HG02763 (cell line): Measurements from ENCODE around the gene NAPG.
"Not testable (repeated sequence)": the region's sequence is repeated elsewhere in the genome, so short reads cannot be mapped to it uniquely, and the experiment has no call there.

ENCODE experiments used
- ATAC-seq: cut with Tn5 transposase; IDR thresholded peaks from one replicate; pipeline ENCODE4 v1.9.1; 2021; ENCODE audit warnings: mild to moderate bottlenecking, moderate library complexity; ENCODE audit not compliant: unreplicated experiment

NAPG gene

DNA sequence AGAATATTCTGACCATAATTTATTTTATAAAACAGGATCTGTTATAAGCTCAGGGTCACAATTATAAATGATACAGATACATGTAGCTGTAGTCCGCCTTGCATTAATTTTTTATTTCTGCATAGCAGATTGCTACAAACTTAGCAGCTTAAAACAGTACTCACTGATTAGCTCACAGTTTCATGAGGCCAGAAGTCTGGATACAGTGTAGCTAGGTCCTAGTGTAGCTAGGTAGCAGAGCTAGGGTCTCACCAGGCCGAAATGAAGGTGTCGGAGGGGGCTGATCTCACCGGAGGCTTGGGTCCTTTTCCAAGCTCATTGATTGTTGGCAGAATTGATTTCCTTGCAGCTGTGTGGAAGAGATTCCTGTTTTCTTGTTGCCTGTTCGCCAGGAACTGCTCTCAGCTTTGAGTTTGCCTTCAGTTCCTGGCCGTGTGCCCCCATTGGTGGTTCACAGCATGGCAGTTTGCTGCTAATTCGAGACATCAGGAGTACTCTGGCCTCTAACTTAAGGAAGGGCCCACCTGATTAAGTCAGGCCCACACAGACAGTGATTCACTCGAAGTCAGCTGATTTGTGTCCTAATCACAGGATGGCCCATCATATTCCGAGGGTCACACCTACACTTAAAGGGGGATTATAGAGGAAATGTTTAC lies 18.4 kb downstream of the NAPG start:
- no peak for ATAC-seq

DNA sequence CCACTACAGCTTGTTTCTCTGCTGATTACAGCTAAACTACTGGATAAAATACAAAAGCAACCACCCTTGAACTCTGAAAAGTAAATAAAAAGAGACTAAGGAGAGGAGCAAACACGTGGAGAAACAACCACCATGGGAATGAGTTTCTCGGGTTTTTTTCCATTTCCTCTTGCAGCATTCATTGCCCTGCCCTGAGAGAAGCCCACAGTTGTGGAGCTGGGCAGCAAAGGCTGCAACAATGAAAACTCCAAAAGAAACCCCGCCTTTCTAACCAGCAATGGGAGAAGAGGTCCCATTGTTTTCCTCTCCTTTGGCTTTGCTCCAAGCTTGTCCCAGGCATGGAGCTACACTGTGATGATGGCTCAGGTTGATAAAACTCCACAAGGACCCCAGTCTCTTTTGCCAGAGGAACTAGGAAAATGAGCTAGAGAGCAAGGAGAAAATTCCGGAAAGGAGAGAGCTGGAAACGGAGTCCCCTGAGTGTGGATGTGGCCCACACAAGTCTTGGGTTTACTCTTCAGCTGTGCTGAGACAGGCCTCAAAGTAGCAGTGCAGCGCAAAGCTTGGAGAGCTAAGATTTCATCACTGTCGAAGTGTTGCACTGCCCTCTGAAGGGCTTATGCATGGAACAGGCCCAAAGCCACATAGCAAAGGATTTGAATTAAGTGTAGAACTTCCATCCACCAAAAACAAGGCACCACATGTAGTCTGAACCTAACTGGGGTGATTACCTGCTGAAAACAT lies 20.9 kb downstream of the NAPG start:
- ATAC-seq, result no peak

DNA sequence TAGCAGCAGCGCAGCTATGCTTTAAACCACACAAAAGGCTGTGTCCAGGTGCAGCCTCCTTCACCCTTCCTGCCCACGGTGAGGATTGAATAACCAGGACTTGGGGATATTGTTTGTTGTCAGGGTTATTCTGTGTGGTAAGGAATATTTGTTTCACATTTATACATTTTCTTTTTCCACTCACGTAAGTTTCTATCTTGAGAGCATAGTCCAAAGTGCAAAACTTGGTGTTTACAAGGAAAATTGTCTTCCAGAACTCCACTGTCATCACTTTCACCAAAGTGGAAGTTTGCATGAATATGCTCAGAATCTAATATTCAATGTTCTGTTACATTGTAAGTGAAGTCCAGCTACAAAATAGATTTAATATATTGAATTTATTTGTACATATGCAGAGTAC lies 26.4 kb downstream of the NAPG start:
- no peak for ATAC-seq

DNA sequence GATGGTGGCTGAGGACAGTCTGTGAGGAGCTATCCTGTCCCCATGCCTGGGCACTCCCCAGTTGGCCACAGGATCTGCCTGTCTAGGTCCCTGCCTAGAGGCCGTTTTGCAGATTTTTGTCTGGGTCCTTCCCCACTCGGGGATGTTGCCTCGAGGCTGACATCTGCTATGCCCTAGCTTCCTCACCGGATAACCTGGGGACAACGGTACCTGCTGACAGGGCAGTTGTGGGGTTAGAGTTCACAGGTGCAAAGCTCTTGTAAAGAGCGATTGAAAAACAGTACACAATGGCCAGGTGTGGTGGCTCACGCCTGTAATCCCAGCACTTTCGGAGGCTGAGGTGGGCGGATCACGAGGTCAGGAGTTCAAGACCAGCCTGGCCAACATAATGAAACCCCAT lies 30.4 kb downstream of the NAPG start:
- not testable (repeated sequence) for ATAC-seq

DNA sequence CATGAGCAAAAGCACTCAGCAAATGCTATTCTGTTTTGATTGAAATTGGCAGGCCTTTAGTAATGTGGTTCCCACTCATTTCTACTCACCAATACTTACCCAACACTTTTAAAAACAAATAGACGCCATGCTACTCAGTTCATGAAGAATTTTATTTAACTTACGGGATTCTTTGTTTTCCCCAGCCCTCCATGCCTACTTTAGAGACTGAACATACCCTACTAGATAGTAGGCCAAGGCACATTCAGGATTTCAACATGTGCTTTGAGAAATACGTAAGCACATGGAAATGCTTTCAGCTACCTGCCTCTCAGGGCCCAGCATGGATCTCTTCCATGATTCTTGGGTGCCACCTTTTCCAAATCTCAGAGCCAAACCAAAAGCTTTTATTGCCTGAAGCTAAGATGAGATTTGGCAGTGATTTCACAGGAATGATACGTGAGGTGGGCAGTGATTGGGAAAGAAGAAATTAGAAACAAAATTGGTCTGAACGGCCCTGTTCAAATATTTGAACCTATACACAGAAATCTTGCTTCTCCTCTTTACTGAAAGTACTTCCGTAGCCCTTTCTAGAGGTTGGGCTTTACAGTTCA lies 31.4 kb downstream of the NAPG start:
- ATAC-seq, result no peak

DNA sequence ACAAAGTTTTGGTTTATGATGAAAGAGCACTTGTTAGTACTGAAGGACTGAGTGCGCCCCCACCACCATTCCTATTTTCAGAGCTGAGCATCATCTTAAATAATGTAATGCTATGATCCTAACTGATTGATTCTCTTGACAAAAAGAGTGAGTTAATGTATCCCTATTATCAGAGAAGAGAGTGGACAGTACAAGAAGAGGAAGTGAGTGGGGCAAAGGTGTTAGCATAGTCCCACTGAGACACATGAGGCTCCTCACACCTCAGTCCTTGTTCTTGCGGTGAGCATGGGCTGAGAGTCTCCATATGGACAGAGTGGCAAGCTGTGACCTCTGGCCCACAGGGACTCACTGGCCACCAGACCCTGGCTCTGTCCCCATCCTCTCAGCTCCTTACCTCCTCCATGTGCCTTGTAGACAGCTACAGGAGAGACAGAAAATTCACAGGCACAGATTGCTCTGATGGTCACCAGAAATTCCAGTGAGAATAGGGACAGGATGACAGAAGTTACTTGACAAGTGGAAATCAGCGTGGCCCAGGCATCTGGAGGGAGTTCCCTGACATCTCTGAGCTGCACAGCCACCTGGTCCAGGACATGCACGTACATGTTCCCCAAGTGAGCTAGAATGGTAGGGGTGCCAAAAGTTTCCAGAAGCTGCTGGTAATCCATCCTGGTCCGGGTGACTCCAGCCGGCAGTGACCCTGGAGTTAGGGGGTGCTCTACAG lies 32.6 kb downstream of the NAPG start:
- no peak for ATAC-seq

DNA sequence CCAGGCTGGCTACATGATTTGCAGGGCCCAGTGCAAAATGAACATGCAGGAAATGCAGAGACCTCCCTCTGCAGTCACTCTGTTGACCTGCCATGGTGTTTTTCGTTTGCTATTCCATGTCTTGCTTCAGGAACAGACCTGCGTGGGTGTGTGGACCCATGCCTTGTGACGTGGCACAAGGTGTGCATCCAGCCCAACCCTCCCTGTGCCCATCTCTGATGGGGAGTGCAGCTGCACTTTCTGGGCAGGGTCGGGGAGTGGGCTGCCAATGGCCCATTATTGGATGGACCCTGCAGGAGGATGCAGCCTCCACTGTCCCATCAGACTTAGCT lies 33.1 kb downstream of the NAPG start:
- no peak for ATAC-seq

DNA sequence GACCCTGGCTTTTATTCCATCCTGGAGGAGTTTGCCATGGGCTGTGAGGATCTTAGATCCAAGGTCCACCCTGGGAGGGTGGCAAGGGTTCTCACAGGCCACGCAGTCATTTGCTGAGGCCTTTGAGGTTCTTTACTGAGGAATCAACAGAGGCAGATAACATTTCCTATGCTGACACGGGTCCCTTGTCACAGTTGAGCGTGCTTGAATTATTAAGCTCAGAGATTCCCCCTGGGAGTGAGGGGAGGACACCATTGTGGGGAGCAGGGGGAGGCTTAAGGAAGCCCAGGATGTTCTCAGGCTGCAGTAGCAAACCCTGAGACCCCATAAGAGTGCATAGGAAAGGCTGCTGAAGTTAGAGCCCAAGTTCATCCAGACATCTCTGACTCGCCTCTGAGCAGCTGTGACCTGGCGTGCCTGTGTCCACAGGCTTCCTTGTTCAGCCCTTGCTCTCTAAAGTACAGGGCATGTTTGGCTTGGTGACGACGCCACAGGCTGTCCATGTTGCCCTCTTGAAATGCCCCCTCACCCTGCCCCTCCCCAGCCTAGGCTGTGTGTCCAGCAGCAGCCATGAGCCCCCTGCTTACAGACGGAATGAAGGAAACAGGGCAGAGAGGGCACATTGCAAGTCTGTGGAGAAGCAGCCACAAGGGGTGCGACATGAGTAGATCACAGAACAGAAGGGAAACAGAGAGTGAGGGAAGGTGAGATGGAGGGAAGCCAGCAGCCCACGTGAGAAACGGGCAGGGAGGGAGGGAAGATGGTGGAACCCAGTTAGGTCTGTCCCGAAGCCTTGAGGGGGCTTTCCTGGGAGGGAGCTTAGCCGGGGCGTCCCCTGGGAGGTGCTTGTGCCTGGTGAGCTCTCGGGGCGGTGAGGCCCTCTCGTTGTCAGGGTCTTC lies 34.0 kb downstream of the NAPG start:
- peak; percentile 55 for ATAC-seq

DNA sequence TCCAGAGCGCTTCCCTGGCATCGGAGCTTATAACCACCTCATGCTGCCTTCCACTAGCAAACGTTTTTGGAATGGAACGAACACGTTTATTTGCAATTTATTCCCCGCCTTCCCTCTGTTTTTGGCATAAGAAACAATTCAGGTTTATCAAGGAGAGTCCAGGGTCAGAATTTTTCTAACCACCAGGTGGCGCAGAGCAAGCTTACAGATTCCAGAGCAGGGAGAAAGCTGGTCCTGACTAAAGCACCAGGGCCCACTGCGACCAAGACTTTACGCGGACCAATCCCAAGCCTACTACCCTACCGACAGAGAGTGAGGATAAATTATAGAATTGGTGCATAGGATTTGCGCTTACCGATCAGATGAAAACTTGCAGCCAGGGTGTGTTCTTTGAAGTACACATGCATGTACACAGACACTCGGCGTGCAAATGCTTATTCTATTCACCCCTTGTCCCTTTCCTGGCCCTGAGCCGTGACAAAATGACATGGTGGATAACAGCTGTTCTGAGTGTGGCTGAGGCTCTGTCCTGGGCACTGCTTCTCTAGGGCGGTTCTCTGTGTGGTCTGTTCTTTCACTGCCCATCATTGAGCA lies 34.7 kb downstream of the NAPG start:
- peak; percentile 63 for ATAC-seq

DNA sequence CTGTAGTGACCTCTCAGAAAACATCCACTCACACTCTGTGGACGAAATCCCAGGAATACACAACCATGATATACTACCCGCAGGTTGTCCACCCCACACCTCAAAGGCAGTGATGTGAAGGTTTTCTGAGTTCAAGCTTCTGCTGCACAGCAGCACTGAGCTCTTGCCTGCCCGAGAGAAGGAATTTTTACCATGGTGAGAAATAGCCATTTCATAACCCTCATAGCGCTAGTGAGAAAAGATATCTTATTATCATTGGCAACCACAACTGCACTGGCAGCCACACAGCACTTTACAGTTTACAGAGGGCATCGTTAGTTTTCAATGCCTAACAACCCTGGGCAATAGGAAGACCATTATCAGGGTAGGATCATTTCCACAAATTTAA lies 36.9 kb downstream of the NAPG start:
- ATAC-seq, result no peak

DNA sequence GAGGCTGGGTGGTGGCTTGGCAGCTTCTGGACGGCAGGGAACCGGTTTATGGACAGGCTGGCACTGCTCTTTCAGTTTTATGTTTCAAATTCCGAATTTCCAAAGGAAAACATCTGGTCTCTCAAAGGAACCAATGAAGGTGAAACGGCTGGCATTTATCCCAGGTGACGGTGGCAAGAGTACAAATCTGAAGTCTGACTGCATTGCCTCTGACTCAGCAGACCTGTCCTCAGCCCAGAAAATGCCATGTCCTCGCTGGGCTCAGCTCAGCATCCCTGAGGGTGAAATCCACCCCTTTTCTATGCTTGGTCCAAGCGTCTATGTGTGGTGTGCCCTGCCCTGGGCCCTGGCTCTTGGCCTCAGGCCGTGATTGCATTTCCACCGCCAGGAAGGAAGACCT lies 38.1 kb downstream of the NAPG start:
- ATAC-seq, result no peak

DNA sequence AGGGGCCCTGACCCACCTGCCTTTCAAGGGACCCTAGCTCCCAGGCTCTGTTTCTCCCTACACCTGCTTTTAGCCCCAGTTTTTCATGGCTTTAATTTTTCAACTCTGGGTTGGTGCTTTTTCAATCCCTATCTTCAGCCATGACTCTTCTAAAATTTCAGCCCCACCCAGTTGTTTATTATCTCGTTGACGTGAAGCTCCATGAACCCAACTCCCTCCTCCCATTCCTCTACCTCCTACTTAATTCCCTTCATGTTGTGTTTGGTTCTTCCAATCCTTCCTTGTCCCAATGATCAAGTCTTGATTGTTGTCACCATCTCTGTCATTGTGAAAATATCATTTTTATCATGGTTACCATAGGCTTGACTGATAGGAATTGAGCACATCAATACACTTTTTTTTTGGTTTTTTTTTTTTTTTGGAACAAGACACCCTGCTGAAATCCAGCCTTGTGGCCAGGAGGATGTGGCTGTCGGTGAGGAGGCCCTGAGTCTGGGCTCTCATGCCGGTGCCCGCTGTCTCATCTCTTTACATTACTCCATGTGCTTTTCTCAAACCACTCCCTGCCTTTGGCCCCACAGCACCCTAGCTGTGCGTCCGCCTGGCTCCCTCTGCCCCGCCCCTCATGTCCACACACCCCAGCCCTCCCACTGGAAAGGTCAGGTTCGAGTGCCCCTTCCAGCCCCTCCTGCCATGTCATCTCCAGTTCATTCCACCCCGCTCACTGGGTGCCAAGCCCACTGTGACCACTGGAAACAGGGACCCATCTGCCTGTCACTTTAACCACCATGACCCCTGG lies 39.3 kb downstream of the NAPG start:
- ATAC-seq, result no peak

DNA sequence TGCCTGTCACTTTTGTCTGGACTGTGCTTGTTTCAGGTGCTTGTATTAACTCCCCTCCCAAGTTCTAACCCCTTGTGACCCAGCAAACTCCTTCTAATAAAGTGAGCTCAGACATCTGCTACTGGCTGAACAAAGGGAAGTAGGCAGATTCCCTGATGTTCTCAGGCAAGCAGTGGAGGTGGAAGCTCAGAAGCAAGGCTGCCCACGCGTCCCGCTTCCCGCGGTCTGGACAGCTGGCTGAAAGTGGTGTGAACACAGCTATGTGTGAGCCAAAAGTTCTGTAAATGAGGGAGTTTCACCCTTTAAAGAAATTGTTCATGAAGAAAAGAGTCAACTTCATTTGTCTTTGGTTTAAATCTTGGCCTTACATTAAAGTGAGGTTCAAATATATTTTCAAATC lies 40.0 kb downstream of the NAPG start:
- ATAC-seq, result no peak

DNA sequence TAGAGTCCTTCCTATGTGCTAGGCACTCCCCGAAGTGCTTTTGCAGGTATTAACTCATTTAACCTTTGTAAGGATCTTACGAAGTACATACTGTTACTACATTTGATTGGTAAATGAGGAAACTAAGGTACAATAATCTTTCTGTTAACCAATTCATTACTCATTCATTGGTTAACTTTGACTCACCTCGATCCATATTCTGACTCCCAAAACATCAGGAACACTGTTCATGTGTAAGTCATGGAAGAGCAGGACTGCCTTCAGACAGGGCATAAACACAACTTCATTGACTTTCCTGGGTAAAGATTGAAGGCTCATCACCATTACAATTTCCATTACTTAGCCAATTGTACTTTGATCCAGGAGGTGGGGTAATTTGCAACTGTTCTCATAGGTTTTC lies 40.6 kb downstream of the NAPG start:
- no peak for ATAC-seq

DNA sequence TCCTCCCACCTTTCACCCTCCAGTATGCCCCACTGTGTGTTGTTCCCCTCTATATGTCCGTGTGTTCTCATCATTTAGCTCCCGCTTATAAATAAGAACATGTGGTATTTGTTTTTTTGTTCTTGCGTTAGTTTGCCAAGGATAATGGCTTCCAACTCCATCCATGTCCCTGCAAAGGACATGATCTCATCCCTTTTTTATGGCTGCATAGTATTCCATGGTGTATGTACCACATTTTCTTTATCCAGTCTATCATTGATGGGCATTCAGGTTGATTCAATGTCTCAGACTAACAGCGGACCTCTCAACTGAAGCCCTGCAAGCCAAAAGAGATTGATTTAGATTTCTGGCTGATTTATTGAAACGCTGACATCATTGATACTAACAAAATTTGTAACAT lies 44.1 kb downstream of the NAPG start:
- not testable (repeated sequence) for ATAC-seq

DNA sequence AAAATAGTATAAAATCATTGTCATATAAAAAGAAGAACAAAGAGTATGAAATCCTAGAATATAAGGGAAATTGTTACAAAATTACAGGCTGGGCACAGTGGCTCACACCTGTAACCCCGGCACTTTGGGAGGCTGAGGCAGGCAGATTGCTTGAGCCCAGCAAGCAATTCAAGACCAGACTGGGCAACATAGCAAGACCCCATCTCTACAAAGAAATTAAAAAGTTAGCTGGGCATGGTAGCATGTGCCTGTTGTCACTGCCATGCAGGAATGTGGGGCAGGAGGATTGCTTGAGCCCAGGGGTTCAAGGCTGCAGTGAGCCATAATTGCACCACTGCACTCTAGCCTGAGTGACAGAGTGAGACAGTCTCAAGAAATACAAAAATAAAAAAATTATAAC lies 44.8 kb downstream of the NAPG start:
- no peak for ATAC-seq

DNA sequence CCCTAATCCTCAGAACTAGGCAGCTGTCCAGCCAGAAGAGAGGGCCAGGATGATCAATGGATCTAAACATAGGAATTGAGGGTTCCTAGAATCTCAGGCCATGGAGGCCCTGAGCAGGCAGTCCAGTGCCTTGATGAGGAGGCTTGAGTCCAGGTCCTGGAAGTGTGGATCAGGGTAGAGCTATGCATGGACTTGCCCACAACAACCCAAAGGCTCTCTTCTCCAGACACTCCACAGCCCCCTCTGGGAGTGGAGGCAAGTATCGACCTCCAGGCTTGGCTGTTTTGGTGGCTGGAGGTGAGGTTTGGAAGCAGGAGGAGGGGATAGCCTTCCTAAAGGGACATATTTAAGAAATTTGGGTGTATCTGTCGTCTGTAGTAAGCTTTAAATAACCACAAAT lies 45.7 kb downstream of the NAPG start:
- no peak for ATAC-seq

DNA sequence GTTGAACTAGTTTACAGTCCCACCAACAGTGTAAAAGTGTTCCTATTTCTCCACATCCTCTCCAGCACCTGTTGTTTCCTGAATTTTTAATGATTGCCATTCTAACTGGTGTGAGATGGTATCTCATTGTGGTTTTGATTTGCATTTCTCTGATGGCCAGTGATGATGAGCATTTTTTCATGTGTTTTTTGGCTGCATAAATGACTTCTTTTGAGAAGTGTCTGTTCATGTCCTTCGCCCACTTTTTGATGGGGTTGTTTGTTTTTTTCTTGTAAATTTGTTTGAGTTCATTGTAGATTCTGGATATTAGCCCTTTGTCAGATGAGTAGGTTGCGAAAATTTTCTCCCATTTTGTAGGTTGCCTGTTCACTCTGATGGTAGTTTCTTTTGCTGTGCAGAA lies 47.4 kb downstream of the NAPG start:
- not testable (repeated sequence) for ATAC-seq

DNA sequence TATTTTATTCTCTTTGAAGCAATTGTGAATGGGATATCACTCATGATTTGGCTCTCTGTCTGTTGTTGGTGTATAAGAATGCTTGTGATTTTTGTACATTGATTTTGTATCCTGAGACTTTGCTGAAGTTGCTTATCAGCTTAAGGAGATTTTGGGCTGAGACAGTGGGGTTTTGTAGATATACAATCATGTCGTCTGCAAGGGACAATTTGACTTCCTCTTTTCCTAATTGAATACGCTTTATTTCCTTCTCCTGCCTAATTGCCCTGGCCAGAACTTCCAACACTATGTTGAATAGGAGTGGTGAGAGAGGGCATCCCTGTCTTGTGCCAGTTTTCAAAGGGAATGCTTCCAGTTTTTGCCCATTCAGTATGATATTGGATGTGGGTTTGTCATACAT lies 48.6 kb downstream of the NAPG start:
- ATAC-seq, result not testable (repeated sequence)
